ENCODE measurements around the gene AMTN.
A peak's percentile ranks its signal among the peaks of the same experiment; 100 is the strongest.
"Not testable (repeated sequence)": the region's sequence is repeated elsewhere in the genome, so short reads cannot be mapped to it uniquely, and the experiment has no call there.

AMTN gene

DNA sequence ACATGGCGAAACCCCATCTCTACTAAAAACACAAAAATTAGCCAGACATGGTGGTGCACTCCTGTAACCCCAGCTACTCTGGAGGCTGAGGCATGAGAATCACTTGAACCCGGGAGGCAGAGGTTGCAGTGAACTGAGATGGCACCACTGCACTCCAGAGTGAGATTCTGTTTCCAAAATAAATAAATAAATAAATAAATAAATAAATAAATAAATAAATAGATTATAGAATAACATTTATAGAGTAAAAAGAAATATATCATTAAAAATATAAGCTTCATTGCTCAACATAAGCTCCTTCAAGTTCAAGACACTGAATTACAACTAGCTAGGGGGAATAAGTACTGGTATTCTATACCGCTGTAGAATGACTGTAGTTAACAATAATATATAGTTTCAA, 16.5 kb downstream of the AMTN start:
- H3K4ac ChIP-seq (ENCODE audit: low read depth, low read length); H3K4me2 ChIP-seq (ENCODE audit: low read length); H3K27me3 ChIP-seq (ENCODE audit: insufficient read depth, low read length, poor library complexity); H3K56ac ChIP-seq (ENCODE audit: low read length); H3K18ac ChIP-seq (ENCODE audit: low read length); H4K8ac ChIP-seq (ENCODE audit: low read depth, low read length); H3K23ac ChIP-seq (ENCODE audit: low read length); H2BK120ac ChIP-seq (ENCODE audit: low read depth, low read length); H2BK15ac ChIP-seq (replicated peaks; ENCODE audit: low read depth); H3K4me3 ChIP-seq (ENCODE audit: low read length); H4K5ac ChIP-seq (ENCODE audit: low read length); H3K9ac ChIP-seq (ENCODE audit: low read length); H2AK5ac ChIP-seq (ENCODE audit: low read length); DNase-seq; H3K4me1 ChIP-seq (ENCODE audit: control insufficient read depth, low read depth, low read length); H2BK5ac ChIP-seq (ENCODE audit: low read length); H3K27ac ChIP-seq (ENCODE audit: low read depth, low read length); H3K79me1 ChIP-seq (ENCODE audit: low read length); H3K79me2 ChIP-seq (ENCODE audit: control insufficient read depth, insufficient read depth, low read length); H3K36me3 ChIP-seq (ENCODE audit: control insufficient read depth, insufficient read depth, low read length): not testable (repeated sequence)
- WGBS (ENCODE audit: extremely low coverage, insufficient coverage, low lambda C conversion rate), result no CpG with 5 or more reads among the region's 3 CpGs

DNA sequence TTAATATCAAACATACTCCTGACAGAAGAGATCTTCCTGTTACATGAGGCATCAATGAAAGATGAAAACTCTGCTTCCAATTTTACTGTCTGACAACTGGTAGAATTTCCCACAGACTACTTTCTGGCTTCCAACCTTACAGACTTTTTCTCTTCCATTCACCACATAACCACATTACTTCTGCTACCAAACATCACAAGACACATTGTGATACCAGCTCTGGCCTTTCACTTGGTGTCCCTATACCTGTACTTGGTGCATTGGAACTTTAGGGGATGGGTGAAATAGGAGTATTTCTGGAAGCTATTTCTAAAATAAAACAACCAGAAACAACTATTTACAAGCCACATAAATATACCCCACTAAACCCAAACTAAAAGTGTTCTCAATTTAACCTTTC, 20.5 kb downstream of the AMTN start:
- H4K5ac ChIP-seq (ENCODE audit: low read length), result no peak overlapping the region
- no peak overlapping the region for H4K8ac ChIP-seq (ENCODE audit: low read depth, low read length)
- no peak overlapping the region for H3K18ac ChIP-seq (ENCODE audit: low read length)
- H3K9ac ChIP-seq (ENCODE audit: low read length), result no peak overlapping the region
- no peak overlapping the region for H3K4me3 ChIP-seq (ENCODE audit: low read length)
- no peak overlapping the region for H2BK5ac ChIP-seq (ENCODE audit: low read length)
- no peaks in the 10 kb centered on the region for H3K79me1 ChIP-seq (ENCODE audit: low read length)
- H3K23ac ChIP-seq (ENCODE audit: low read length), result no peak overlapping the region
- no peak overlapping the region for H3K4me2 ChIP-seq (ENCODE audit: low read length)
- H3K56ac ChIP-seq (ENCODE audit: low read length), result no peak overlapping the region
- no peak overlapping the region for H3K27ac ChIP-seq (ENCODE audit: low read depth, low read length)
- H2AK5ac ChIP-seq (ENCODE audit: low read length), result no peak overlapping the region
- H2BK120ac ChIP-seq (ENCODE audit: low read depth, low read length), result no peak overlapping the region
- H3K4ac ChIP-seq (ENCODE audit: low read depth, low read length), result no peak overlapping the region
- no peaks in the 10 kb centered on the region for H3K4me1 ChIP-seq (ENCODE audit: control insufficient read depth, low read depth, low read length)
- no peaks in the 10 kb centered on the region for H3K36me3 ChIP-seq (ENCODE audit: control insufficient read depth, insufficient read depth, low read length)
- H3K79me2 ChIP-seq (ENCODE audit: control insufficient read depth, insufficient read depth, low read length), result no peaks in the 10 kb centered on the region
- no peaks in the 10 kb centered on the region for H3K27me3 ChIP-seq (ENCODE audit: insufficient read depth, low read length, poor library complexity)
- no peak overlapping the region for H2BK15ac ChIP-seq (replicated peaks; ENCODE audit: low read depth)
- DNase-seq, result no peak

DNA sequence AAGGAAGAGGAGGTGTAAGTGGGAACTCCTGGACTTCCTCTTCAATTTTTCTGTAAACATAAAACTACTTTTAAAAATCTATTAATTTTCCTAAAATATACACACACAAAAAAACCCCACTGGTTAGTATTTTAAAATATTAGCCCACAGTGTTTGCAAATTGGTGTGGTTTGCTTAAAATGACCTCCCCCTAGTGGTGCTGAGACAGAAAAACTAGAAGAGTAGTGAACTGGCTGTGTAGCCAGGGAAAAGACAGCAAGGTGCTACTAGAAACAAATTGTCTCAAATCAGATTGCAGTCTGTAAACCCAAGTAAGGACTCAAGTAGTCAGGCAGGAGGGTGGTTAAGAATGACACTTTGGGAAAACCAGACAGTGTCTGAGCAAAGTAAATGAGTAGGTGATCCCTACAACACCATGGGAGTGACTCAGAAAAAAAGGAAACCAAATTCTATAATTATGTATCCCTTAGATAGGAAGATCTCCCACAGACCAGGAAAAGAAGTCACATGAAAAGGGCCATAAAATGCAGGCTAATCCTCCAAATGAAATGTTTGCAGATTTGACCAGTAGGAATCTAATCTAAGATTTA, 26.0 kb downstream of the AMTN start:
- Histone ChIP-seq H3K36me3 (ENCODE audit: control insufficient read depth, insufficient read depth, low read length) (no peaks in the 10 kb centered on the region), H2BK120ac (ENCODE audit: low read depth, low read length) (no peak overlapping the region), H2BK5ac (ENCODE audit: low read length) (no peak overlapping the region), H3K4me1 (ENCODE audit: control insufficient read depth, low read depth, low read length) (no peaks in the 10 kb centered on the region), H3K79me1 (ENCODE audit: low read length) (no peaks in the 10 kb centered on the region), H3K27ac (ENCODE audit: low read depth, low read length) (no peak overlapping the region), H3K79me2 (ENCODE audit: control insufficient read depth, insufficient read depth, low read length) (no peaks in the 10 kb centered on the region), H4K5ac (ENCODE audit: low read length) (no peak overlapping the region), H3K56ac (ENCODE audit: low read length) (no peak overlapping the region), H3K4me3 (ENCODE audit: low read length) (no peak overlapping the region), H3K18ac (ENCODE audit: low read length) (no peak overlapping the region), H4K8ac (ENCODE audit: low read depth, low read length) (no peak overlapping the region), H3K23ac (ENCODE audit: low read length) (no peak overlapping the region), H3K9ac (ENCODE audit: low read length) (no peak overlapping the region), H2AK5ac (ENCODE audit: low read length) (no peak overlapping the region), H3K4me2 (ENCODE audit: low read length) (no peak overlapping the region), H3K4ac (ENCODE audit: low read depth, low read length) (no peak overlapping the region), H3K27me3 (ENCODE audit: insufficient read depth, low read length, poor library complexity) (no peaks in the 10 kb centered on the region), H2BK15ac (replicated peaks; ENCODE audit: low read depth) (no peak overlapping the region)
- DNase-seq, result peak; percentile 46

DNA sequence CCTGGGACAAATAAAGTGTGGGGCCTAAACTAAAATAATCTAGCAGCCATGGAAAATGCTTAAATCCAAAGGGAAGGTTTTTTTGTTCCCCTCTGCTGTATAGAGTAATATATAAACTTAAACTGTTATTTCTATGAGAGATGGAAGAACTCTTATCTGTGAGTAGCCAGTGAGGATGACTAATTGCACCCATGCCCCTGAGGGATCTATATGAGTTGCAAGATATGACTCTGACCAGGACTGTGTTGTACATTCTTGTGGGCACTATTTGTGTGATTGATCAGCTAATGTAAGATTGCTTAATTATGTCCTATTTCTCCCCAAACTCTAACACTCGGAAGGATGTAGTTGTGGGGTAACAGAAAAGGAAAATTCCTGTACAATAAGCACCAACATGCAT, 38.5 kb downstream of the AMTN start:
- H3K36me3 ChIP-seq (ENCODE audit: control insufficient read depth, insufficient read depth, low read length), result no peaks in the 10 kb centered on the region
- H3K18ac ChIP-seq (ENCODE audit: low read length), result no peak overlapping the region
- no peak overlapping the region for H3K4ac ChIP-seq (ENCODE audit: low read depth, low read length)
- H2BK15ac ChIP-seq (replicated peaks; ENCODE audit: low read depth), result no peak overlapping the region
- H4K8ac ChIP-seq (ENCODE audit: low read depth, low read length), result no peak overlapping the region
- no peak overlapping the region for H3K9ac ChIP-seq (ENCODE audit: low read length)
- no peak overlapping the region for H2AK5ac ChIP-seq (ENCODE audit: low read length)
- no peak overlapping the region for H2BK120ac ChIP-seq (ENCODE audit: low read depth, low read length)
- no peak overlapping the region for H3K23ac ChIP-seq (ENCODE audit: low read length)
- DNase-seq, result no peak
- no peak overlapping the region for H3K4me3 ChIP-seq (ENCODE audit: low read length)
- H3K56ac ChIP-seq (ENCODE audit: low read length), result no peak overlapping the region
- H3K4me2 ChIP-seq (ENCODE audit: low read length), result no peak overlapping the region
- WGBS (ENCODE audit: extremely low coverage, insufficient coverage, low lambda C conversion rate), result no CpG with 5 or more reads among the region's 1 CpG
- no peaks in the 10 kb centered on the region for H3K4me1 ChIP-seq (ENCODE audit: control insufficient read depth, low read depth, low read length)
- no peaks in the 10 kb centered on the region for H3K79me1 ChIP-seq (ENCODE audit: low read length)
- no peak overlapping the region for H3K27ac ChIP-seq (ENCODE audit: low read depth, low read length)
- H3K27me3 ChIP-seq (ENCODE audit: insufficient read depth, low read length, poor library complexity), result no peaks in the 10 kb centered on the region
- H4K5ac ChIP-seq (ENCODE audit: low read length), result no peak overlapping the region
- no peaks in the 10 kb centered on the region for H3K79me2 ChIP-seq (ENCODE audit: control insufficient read depth, insufficient read depth, low read length)
- H2BK5ac ChIP-seq (ENCODE audit: low read length), result no peak overlapping the region

DNA sequence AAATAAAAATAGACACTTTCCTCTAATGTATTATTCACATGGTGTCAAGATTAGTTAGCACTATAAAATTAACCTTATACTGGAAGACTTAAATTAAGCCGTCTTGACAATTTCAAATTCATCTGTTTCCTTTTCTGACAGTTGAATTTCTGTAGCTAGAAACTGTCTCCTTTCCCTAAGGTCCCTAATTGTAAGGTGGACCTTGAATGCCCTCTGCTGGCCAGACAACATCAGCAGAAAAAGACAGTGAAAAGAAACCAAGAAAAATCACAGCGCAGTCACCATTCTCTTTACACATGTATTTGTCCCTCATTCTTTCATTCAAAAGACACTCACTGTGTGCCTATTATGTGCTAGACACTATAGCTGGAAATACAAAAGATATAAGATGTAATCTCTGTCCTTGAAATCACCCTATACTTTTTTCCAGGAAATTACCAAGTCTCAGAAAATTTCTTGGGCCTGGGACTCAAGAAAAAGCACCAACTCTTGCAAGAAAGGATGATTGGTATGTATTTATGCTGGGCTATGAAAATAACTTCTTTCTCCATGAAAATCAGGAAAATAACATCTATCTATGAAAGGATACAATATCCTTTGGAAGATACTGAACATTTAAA, 41.0 kb downstream of the AMTN start:
- H3K56ac ChIP-seq (ENCODE audit: low read length), result no peak overlapping the region
- no peaks in the 10 kb centered on the region for H3K79me2 ChIP-seq (ENCODE audit: control insufficient read depth, insufficient read depth, low read length)
- no peak overlapping the region for H3K4ac ChIP-seq (ENCODE audit: low read depth, low read length)
- H3K4me3 ChIP-seq (ENCODE audit: low read length), result no peak overlapping the region
- H4K5ac ChIP-seq (ENCODE audit: low read length), result no peak overlapping the region
- H2BK120ac ChIP-seq (ENCODE audit: low read depth, low read length), result no peak overlapping the region
- no peak overlapping the region for H3K4me2 ChIP-seq (ENCODE audit: low read length)
- H2AK5ac ChIP-seq (ENCODE audit: low read length), result no peak overlapping the region
- WGBS (ENCODE audit: extremely low coverage, insufficient coverage, low lambda C conversion rate), result no CpG with 5 or more reads among the region's 2 CpGs
- no peak overlapping the region for H2BK15ac ChIP-seq (replicated peaks; ENCODE audit: low read depth)
- peak; percentile 56 for DNase-seq
- no peak overlapping the region for H4K8ac ChIP-seq (ENCODE audit: low read depth, low read length)
- H3K18ac ChIP-seq (ENCODE audit: low read length), result no peak overlapping the region
- H3K4me1 ChIP-seq (ENCODE audit: control insufficient read depth, low read depth, low read length), result no peaks in the 10 kb centered on the region
- no peak overlapping the region for H3K27ac ChIP-seq (ENCODE audit: low read depth, low read length)
- no peak overlapping the region for H3K23ac ChIP-seq (ENCODE audit: low read length)
- H3K9ac ChIP-seq (ENCODE audit: low read length), result no peak overlapping the region
- H2BK5ac ChIP-seq (ENCODE audit: low read length), result no peak overlapping the region
- no peaks in the 10 kb centered on the region for H3K79me1 ChIP-seq (ENCODE audit: low read length)
- H3K27me3 ChIP-seq (ENCODE audit: insufficient read depth, low read length, poor library complexity), result no peaks in the 10 kb centered on the region
- H3K36me3 ChIP-seq (ENCODE audit: control insufficient read depth, insufficient read depth, low read length), result no peaks in the 10 kb centered on the region

DNA sequence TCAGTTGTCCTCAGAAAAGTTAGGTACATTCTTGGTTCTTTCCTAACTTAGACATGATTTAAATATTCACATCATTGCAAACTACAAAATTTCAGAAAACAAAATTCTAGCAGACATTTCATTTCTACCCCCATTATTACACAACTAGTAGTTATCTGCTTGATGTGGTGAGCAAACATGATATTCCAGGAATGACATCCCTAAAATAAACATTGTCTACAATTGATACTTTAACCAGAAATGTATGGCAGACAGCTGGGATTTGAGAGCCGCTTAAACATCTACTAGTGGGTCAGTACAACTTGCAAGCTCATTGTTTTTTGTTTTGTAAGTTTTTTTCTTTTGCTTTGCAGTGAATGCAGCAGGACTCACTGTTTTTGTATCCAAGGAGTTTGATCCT, 41.6 kb downstream of the AMTN start:
- no peaks in the 10 kb centered on the region for H3K79me1 ChIP-seq (ENCODE audit: low read length)
- H3K9ac ChIP-seq (ENCODE audit: low read length), result no peak overlapping the region
- H3K4me2 ChIP-seq (ENCODE audit: low read length), result no peak overlapping the region
- no peak overlapping the region for H2BK5ac ChIP-seq (ENCODE audit: low read length)
- no peaks in the 10 kb centered on the region for H3K36me3 ChIP-seq (ENCODE audit: control insufficient read depth, insufficient read depth, low read length)
- H3K56ac ChIP-seq (ENCODE audit: low read length), result no peak overlapping the region
- H3K4me1 ChIP-seq (ENCODE audit: control insufficient read depth, low read depth, low read length), result no peaks in the 10 kb centered on the region
- H3K23ac ChIP-seq (ENCODE audit: low read length), result no peak overlapping the region
- H3K79me2 ChIP-seq (ENCODE audit: control insufficient read depth, insufficient read depth, low read length), result no peaks in the 10 kb centered on the region
- no peak overlapping the region for H3K27ac ChIP-seq (ENCODE audit: low read depth, low read length)
- no peak for DNase-seq
- H3K18ac ChIP-seq (ENCODE audit: low read length), result no peak overlapping the region
- H2BK15ac ChIP-seq (replicated peaks; ENCODE audit: low read depth), result no peak overlapping the region
- H4K8ac ChIP-seq (ENCODE audit: low read depth, low read length), result no peak overlapping the region
- no CpG with 5 or more reads among the region's 1 CpG for WGBS (ENCODE audit: extremely low coverage, insufficient coverage, low lambda C conversion rate)
- no peaks in the 10 kb centered on the region for H3K27me3 ChIP-seq (ENCODE audit: insufficient read depth, low read length, poor library complexity)
- H2AK5ac ChIP-seq (ENCODE audit: low read length), result no peak overlapping the region
- no peak overlapping the region for H4K5ac ChIP-seq (ENCODE audit: low read length)
- no peak overlapping the region for H3K4me3 ChIP-seq (ENCODE audit: low read length)
- no peak overlapping the region for H2BK120ac ChIP-seq (ENCODE audit: low read depth, low read length)
- no peak overlapping the region for H3K4ac ChIP-seq (ENCODE audit: low read depth, low read length)
